Testis (tissue), 3 donors: Measurements from ENCODE around the gene PCDHA2. TPM values are rescaled to one million over a fixed set of nuclear protein-coding genes. Genes with fewer than 3 reads are reported as not detected.
"Not testable (repeated sequence)": the region's sequence is repeated elsewhere in the genome, so short reads cannot be mapped to it uniquely, and the experiment has no call there.

Experiments
- DNase-seq: peaks from one replicate; pipeline ENCODE4 v3.0.0-alpha.2; 2019
- H3K27ac ChIP-seq, 2 donors: fragments of 200-600 bp; sonication (generic); one replicate each; pipeline ENCODE4 v1.5.1; 2019
- H3K27me3 ChIP-seq: fragments of 200-600 bp; sonication (generic); one replicate; pipeline ENCODE4 v1.5.1; 2019
- H3K36me3 ChIP-seq: fragments of 200-600 bp; sonication (generic); one replicate; pipeline ENCODE4 v1.5.1; 2017; ENCODE audit warnings: low read depth; ENCODE audit errors: missing control alignments
- H3K4me1 ChIP-seq: fragments of 200-600 bp; sonication (generic); one replicate; pipeline ENCODE4 v1.5.1; 2019
- H3K4me3 ChIP-seq, 2 donors: fragments of 200-600 bp; sonication (generic); one replicate each; pipeline ENCODE4 v1.5.1; 2017 to 2019
- H3K9me3 ChIP-seq: fragments of 200-600 bp; sonication (generic); one replicate; pipeline ENCODE4 v1.5.1; 2017
- POLR2A ChIP-seq: fragments of 450-650 bp; IDR thresholded peaks from one replicate; pipeline ENCODE4 v1.6.1; 2017; ENCODE audit warnings: antibody characterized with exemption, mild to moderate bottlenecking, moderate library complexity
- WGBS, 2 donors: methylation state at CpG; one replicate each; pipeline ENCODE4 v1.1.5; 2018; 5-methylcytosine and 5-hydroxymethylcytosine counted together
- intact Hi-C: fragments of 100-400 bp; cut with DNase I; formaldehyde crosslinking; loops from one replicate; pipeline ENCODE4 v1.15.1; 2023; ENCODE audit warnings: low total_unique reads
- polyA plus RNA-seq: library from polyadenylated mRNA; stranded (reverse); fragments of 350-450 nt; fragmentation: Illumina TruSeq; extraction: RNeasy Lipid Tissue Mini Kit (QIAGEN cat#74804); gene quantifications from one replicate; pipeline ENCODE4 v1.2.3, GENCODE V29; 2014; ENCODE audit warnings: low read depth, low replicate concordance; ENCODE audit not compliant: insufficient read depth
- total RNA-seq, 2 donors: library from RNA; depleted of rRNA; stranded (reverse); fragments of >200 nt; gene quantifications; one replicate each; pipeline ENCODE4 v1.2.3, GENCODE V29; 2016
- TF ChIP-seq, protein P1 (sequence below), 3 experiments: fragments of 450-650 bp in 2 of 3; fragments of 200-600 bp in 1 of 3; sonication (generic) in 1 of 3; IDR thresholded peaks; one replicate each; pipeline ENCODE4 v1.5.1; 2016 to 2019; ENCODE audit warnings: antibody characterized with exemption in 3 of 3, mild to moderate bottlenecking in 2 of 3, moderate library complexity in 1 of 3

The PCDHA2 gene
- total and polyA plus RNA-seq, 3 donors from 2014 or later = 0.57 to 1.3 (median 1.0) TPM

DNA sequence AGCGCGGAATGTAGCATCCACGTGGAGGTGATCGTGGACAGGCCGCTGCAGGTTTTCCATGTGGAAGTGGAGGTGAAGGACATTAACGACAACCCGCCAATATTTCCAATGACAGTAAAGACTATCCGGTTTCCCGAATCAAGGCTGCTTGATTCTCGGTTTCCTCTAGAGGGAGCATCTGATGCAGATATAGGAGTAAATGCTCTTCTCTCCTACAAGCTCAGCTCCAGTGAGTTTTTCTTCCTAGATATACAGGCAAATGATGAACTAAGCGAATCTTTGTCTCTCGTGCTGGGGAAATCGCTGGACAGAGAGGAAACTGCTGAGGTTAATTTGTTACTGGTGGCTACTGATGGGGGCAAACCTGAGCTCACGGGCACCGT is 598 bp downstream of the PCDHA2 start:
- 16 to 20% methylated on average over 14 to 15 of the region's 15 CpGs for WGBS, 2 donors
- H3K36me3 ChIP-seq = no peaks in the 10 kb centered on the region
- no peaks in the 10 kb centered on the region for H3K27me3 ChIP-seq
- no peaks in the 10 kb centered on the region for H3K4me1 ChIP-seq
- no peak for DNase-seq
- intact Hi-C loops = no loop called here
- H3K9me3 ChIP-seq = no peaks in the 10 kb centered on the region
- no peak overlapping the region for H3K27ac ChIP-seq
- H3K4me3 ChIP-seq = no peak overlapping the region
- no peak for TF ChIP-seq POLR2A
- TF ChIP-seq, protein P1, sequence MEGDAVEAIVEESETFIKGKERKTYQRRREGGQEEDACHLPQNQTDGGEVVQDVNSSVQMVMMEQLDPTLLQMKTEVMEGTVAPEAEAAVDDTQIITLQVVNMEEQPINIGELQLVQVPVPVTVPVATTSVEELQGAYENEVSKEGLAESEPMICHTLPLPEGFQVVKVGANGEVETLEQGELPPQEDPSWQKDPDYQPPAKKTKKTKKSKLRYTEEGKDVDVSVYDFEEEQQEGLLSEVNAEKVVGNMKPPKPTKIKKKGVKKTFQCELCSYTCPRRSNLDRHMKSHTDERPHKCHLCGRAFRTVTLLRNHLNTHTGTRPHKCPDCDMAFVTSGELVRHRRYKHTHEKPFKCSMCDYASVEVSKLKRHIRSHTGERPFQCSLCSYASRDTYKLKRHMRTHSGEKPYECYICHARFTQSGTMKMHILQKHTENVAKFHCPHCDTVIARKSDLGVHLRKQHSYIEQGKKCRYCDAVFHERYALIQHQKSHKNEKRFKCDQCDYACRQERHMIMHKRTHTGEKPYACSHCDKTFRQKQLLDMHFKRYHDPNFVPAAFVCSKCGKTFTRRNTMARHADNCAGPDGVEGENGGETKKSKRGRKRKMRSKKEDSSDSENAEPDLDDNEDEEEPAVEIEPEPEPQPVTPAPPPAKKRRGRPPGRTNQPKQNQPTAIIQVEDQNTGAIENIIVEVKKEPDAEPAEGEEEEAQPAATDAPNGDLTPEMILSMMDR (IDR thresholded peaks at IDR 0.05) = no peak

DNA sequence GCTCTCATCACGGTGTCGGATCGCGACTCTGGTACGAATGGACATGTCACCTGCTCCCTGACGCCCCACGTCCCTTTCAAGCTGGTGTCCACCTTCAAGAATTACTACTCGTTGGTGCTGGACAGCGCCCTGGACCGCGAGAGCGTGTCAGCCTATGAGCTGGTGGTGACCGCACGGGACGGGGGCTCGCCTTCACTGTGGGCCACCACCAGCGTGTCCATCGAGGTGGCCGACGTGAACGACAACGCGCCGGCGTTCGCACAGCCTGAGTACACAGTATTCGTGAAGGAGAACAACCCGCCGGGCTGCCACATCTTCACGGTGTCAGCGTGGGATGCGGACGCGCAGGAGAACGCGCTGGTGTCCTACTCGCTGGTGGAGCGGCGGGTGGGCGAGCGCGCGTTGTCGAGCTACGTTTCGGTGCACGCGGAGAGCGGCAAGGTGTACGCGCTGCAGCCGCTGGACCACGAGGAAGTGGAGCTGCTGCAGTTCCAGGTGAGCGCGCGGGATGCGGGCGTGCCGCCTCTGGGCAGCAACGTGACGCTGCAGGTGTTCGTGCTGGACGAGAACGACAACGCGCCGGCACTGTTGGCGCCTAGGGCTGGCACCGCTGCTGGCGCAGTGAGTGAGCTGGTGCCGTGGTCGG is 1.5 kb downstream of the PCDHA2 start:
- H3K4me1 ChIP-seq, DNase-seq, H3K36me3 ChIP-seq, intact Hi-C loops, H3K4me3 ChIP-seq, H3K9me3 ChIP-seq, H3K27ac ChIP-seq, H3K27me3 ChIP-seq: not testable (repeated sequence)
- WGBS, 2 donors = 41 to 50% methylated on average over 39 to 70 of the region's 72 CpGs

DNA sequence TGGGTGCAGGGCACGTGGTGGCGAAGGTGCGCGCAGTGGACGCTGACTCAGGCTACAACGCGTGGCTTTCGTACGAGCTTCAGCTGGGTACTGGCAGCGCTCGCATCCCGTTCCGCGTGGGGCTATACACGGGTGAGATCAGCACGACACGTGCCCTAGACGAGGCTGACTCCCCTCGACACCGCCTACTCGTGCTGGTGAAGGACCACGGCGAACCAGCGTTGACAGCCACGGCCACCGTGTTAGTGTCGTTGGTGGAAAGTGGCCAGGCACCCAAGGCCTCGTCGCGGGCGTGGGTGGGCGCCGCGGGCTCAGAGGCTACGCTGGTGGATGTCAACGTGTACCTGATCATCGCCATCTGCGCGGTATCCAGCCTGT is 2.1 kb downstream of the PCDHA2 start:
- H3K9me3 ChIP-seq = no peaks in the 10 kb centered on the region
- intact Hi-C loops = no loop called here

DNA sequence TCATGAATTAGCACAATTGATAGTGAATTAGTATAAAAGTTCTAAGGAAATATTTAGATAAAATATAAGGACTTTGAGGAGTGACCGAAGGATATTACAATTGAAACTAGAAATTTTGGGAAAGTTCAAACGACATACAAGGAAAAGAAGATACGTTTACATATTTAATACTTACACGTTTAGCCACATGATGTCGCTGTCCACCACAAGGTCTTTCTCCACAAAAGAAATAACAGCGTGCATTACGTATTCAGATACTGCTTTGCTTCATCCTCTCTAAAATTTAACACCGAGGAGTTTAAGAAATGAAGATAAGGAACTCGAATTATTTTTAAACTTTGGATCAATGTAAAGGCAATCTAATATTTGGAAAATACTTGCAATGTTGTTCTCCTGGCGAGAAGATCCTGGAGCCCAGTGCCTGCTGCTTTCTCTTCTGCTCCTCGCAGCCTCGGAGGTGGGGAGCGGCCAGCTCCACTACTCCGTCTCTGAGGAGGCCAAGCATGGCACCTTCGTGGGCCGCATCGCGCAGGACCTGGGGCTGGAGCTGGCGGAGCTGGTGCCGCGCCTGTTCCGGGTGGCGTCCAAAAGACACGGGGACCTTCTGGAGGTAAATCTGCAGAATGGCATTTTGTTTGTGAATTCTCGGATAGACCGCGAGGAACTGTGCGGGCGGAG is 6.3 kb downstream of the PCDHA2 start, which contains the start of gene PCDHA3:
Gene PCDHA3, plus strand, starts transcription at position 242 of the 678 bp plus-strand sequence.
- TF ChIP-seq, protein P1 (IDR thresholded peaks at IDR 0.05) = peak in 2 of 3 experiments; percentile 27 to 32
- TF ChIP-seq POLR2A = no peak
- H3K9me3 ChIP-seq = no peaks in the 10 kb centered on the region
- H3K27ac ChIP-seq = no peak within 1 kb of the TSS
- DNase-seq = peak; percentile 48
- no peaks in the 10 kb centered on the region for H3K36me3 ChIP-seq
- H3K4me3 ChIP-seq = peak within 1 kb of the TSS; percentile 18 to 47
- no peaks in the 10 kb centered on the region for H3K27me3 ChIP-seq
- intact Hi-C loops = no loop called here
- WGBS, 2 donors = 11 to 14% methylated on average over 24 to 29 of the region's 29 CpGs
- H3K4me1 ChIP-seq = no peaks in the 10 kb centered on the region

More for the DNA sequence above, 2.1 kb downstream of the PCDHA2 start:
- 18 to 43% methylated on average over 14 to 33 of the region's 39 CpGs for WGBS, 2 donors
- no peaks in the 10 kb centered on the region for H3K36me3 ChIP-seq
- no peak overlapping the region for H3K27ac ChIP-seq
- DNase-seq = no peak
- H3K4me1 ChIP-seq = no peaks in the 10 kb centered on the region
- H3K27me3 ChIP-seq = no peaks in the 10 kb centered on the region
- no peak overlapping the region for H3K4me3 ChIP-seq
- TF ChIP-seq POLR2A = no peak
- TF ChIP-seq, protein P1 (IDR thresholded peaks at IDR 0.05) = no peak

DNA sequence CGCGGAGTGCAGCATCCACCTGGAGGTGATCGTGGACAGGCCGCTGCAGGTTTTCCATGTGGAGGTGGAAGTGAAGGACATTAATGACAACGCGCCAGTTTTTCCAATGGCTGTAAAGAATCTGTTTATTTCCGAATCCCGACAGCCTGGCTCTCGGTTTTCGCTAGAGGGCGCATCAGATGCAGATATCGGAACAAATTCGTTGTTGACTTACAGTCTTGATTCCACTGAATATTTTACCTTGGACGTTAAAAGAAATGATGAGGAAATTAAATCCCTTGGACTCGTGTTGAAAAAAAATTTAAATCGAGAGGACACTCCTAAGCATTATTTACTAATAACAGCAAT is 6.8 kb downstream of the PCDHA2 start:
- peak; percentile 48 for DNase-seq
- no peaks in the 10 kb centered on the region for H3K36me3 ChIP-seq
- TF ChIP-seq POLR2A = no peak
- TF ChIP-seq, protein P1 (IDR thresholded peaks at IDR 0.05) = peak in 2 of 3 experiments; percentile 23 to 28
- peak overlapping the region; percentile 18 to 47 for H3K4me3 ChIP-seq
- 8 to 18% methylated on average over 16 of the region's 16 CpGs for WGBS, 2 donors
- H3K27ac ChIP-seq = no peak overlapping the region
- intact Hi-C loops = no loop called here
- H3K27me3 ChIP-seq = no peaks in the 10 kb centered on the region
- H3K4me1 ChIP-seq = no peaks in the 10 kb centered on the region
- no peaks in the 10 kb centered on the region for H3K9me3 ChIP-seq

DNA sequence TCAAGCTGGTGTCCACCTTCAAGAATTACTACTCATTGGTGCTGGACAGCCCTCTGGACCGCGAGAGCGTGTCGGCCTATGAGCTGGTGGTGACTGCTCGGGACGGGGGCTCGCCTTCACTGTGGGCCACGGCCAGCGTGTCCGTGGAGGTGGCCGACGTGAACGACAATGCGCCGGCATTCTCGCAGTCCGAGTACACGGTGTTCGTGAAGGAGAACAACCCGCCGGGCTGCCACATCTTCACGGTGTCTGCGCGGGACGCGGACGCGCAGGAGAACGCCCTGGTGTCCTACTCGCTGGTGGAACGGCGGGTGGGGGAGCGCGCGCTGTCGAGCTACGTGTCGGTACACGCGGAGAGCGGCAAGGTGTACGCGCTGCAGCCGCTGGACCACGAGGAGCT is 7.7 kb downstream of the PCDHA2 start:
- H3K4me1 ChIP-seq, H3K4me3 ChIP-seq, H3K36me3 ChIP-seq, DNase-seq, H3K9me3 ChIP-seq, intact Hi-C loops, H3K27ac ChIP-seq, H3K27me3 ChIP-seq: not testable (repeated sequence)
- WGBS, 2 donors = 28 to 36% methylated on average over 25 to 45 of the region's 45 CpGs
